Endothelial cell of umbilical vein (primary cell): Measurements from ENCODE around the gene AIMP1. TPM values are rescaled to one million over a fixed set of nuclear protein-coding genes. Genes with fewer than 3 reads are reported as not detected.

ENCODE experiments used
- BruUV-seq: library from RNA; stranded (reverse); fragments of 400-500 nt; replicated peaks from 2 replicates; lab custom pipeline; 2021; lab: Mats Ljungman, UMichigan
- CTCF ChIA-PET: fragments of 300-600, 350-600 bp; sonication (Branson Sonifier 250); formaldehyde crosslinking; loops from one replicate; lab custom pipeline; 2021; ENCODE audit warnings: antibody characterized with exemption, inconsistent platforms; lab: Charles Lee
- POLR2A ChIA-PET: fragments of 300-600, 350-600 bp; sonication (Branson Sonifier 250); formaldehyde crosslinking; loops from one replicate; lab custom pipeline; 2021; ENCODE audit warnings: antibody characterized with exemption, inconsistent platforms; lab: Charles Lee
- DNase-seq: peaks from one replicate; pipeline ENCODE4 v3.0.0-alpha.2; 2011; ENCODE audit warnings: low read depth, low spot score
- FAIRE-seq: peaks from 2 replicates; lab custom pipeline; 2011; peaks lifted over from hg19 to GRCh38; lab: Jason Lieb, UNC
- H2AFZ ChIP-seq: 2 replicates; pipeline ENCODE4 v1.6.0; 2012; ENCODE audit warnings: low read depth, low read length, control low read depth, inconsistent platforms
- H3K27ac ChIP-seq: 2 replicates; pipeline ENCODE4 v1.5.1; 2011; ENCODE audit warnings: low read depth, mild to moderate bottlenecking, control low read depth, low read length, moderate library complexity; ENCODE audit not compliant: insufficient read depth
- H3K27me3 ChIP-seq, 2 experiments: 2 replicates each; pipeline versions ENCODE4 v1.6.0 to v1.6.1; 2011; ENCODE audit warnings: low read length in 2 of 2, mixed read lengths in 1 of 2; ENCODE audit not compliant: control insufficient read depth in 2 of 2, insufficient read depth in 2 of 2
- H3K36me3 ChIP-seq, 2 experiments: 2 replicates in 1 of 2; 3 replicates in 1 of 2; pipeline ENCODE4 v1.5.1; 2011; ENCODE audit warnings: low read length in 2 of 2, mild to moderate bottlenecking in 1 of 2, moderate library complexity in 1 of 2; ENCODE audit not compliant: control insufficient read depth in 2 of 2, insufficient read depth in 2 of 2; ENCODE audit errors: extremely low read depth in 1 of 2
- H3K4me1 ChIP-seq: 3 replicates; pipeline ENCODE4 v1.5.1; 2011; ENCODE audit warnings: mild to moderate bottlenecking, low read length; ENCODE audit not compliant: control insufficient read depth, insufficient read depth; ENCODE audit errors: extremely low read depth
- H3K4me2 ChIP-seq: 2 replicates; pipeline ENCODE4 v1.6.1; 2011; ENCODE audit warnings: low read length, control low read depth, mixed read lengths; ENCODE audit not compliant: insufficient read depth
- H3K4me3 ChIP-seq, 3 experiments: fragments of 200-600 bp in 1 of 3; sonication (generic), shearing (Covaris generic) in 1 of 3; replicated peaks in 1 of 3; 2 replicates each; pipeline ENCODE4 v1.5.1; 2011 to 2016; ENCODE audit warnings: control low read depth in 3 of 3, low read length in 3 of 3, mild to moderate bottlenecking in 2 of 3, inconsistent platforms in 1 of 3, low read depth in 1 of 3, moderate library complexity in 1 of 3; ENCODE audit not compliant: insufficient read depth in 1 of 3
- H3K79me2 ChIP-seq: 2 replicates; pipeline ENCODE4 v1.6.0; 2012; ENCODE audit warnings: low read length, inconsistent platforms; ENCODE audit not compliant: control insufficient read depth, insufficient read depth
- H3K9ac ChIP-seq: replicated peaks from 2 replicates; pipeline ENCODE3; 2011; ENCODE audit warnings: low read length, control low read depth; ENCODE audit not compliant: insufficient read depth; ENCODE audit errors: extremely low read depth
- H3K9me1 ChIP-seq: replicated peaks from 3 replicates; pipeline ENCODE4 v1.6.0; 2011; ENCODE audit warnings: mild to moderate bottlenecking, low read length; ENCODE audit not compliant: control insufficient read depth, insufficient read depth; ENCODE audit errors: extremely low read depth
- H3K9me3 ChIP-seq: replicated peaks from 2 replicates; pipeline ENCODE4 v1.5.1; 2012; ENCODE audit warnings: low read length, inconsistent platforms; ENCODE audit not compliant: control insufficient read depth, insufficient read depth
- H4K20me1 ChIP-seq: replicated peaks from 2 replicates; pipeline ENCODE3; 2011; ENCODE audit warnings: mild to moderate bottlenecking, low read length; ENCODE audit not compliant: control insufficient read depth, insufficient read depth; ENCODE audit errors: extremely low read depth
- EZH2 ChIP-seq: IDR thresholded peaks from 2 replicates; pipeline ENCODE4 v1.6.1; 2012; ENCODE audit warnings: borderline replicate concordance, low read depth, mild to moderate bottlenecking, moderate library complexity, low read length, inconsistent platforms; ENCODE audit not compliant: severe bottlenecking
- FOS ChIP-seq: IDR thresholded peaks from 2 replicates; pipeline ENCODE4 v1.6.1; 2011; ENCODE audit warnings: mild to moderate bottlenecking, low read length, moderate library complexity, borderline replicate concordance; ENCODE audit not compliant: insufficient read depth
- GATA2 ChIP-seq: IDR thresholded peaks from 2 replicates; pipeline ENCODE4 v1.7.0; 2011; ENCODE audit warnings: low read depth, mild to moderate bottlenecking, moderate library complexity, mixed read lengths, low read length; ENCODE audit not compliant: insufficient read length, insufficient read depth
- JUN ChIP-seq: IDR thresholded peaks from 2 replicates; pipeline ENCODE4 v1.6.1; 2011; ENCODE audit warnings: borderline replicate concordance, low read depth; ENCODE audit not compliant: insufficient read length, insufficient read depth
- MYC ChIP-seq: IDR thresholded peaks from one replicate; pipeline ENCODE4 v1.6.1; 2011; ENCODE audit warnings: mild to moderate bottlenecking, low read depth, low read length
- POLR2A ChIP-seq: IDR thresholded peaks from 2 replicates; pipeline ENCODE4 v1.6.1; 2012; ENCODE audit warnings: low read depth, mild to moderate bottlenecking, control low read depth, low read length
- POLR2AphosphoS5 ChIP-seq: IDR thresholded peaks from 2 replicates; pipeline ENCODE4 v1.6.1; 2012; ENCODE audit warnings: low read depth, mild to moderate bottlenecking, control low read depth, low read length, moderate library complexity; ENCODE audit not compliant: insufficient read depth
- dilution Hi-C: fragments of 300-500 bp; cut with MboI; formaldehyde crosslinking; loops from one replicate; pipeline ENCODE4 v1.15.0; 2019; ENCODE audit warnings: low sequenced_read_pairs; ENCODE audit not compliant: extremely low pct_ligation_motif_present
- intact Hi-C: fragments of 100-400 bp; cut with micrococcal nuclease; formaldehyde crosslinking; loops from one replicate; pipeline ENCODE4 v1.10.0; 2022
- polyA plus RNA-seq, 4 experiments: library from polyadenylated mRNA; depleted of rRNA in 3 of 4; stranded (reverse) in 3 of 4; unstranded in 1 of 4; fragments of >200 nt; gene quantifications; 2 replicates each; pipeline versions ENCODE4 v1.2.1 to v1.2.3, GENCODE V29; 2011 to 2012; ENCODE audit warnings: missing spikeins in 1 of 4
- total RNA-seq: library from RNA; stranded (reverse); gene quantifications from 2 replicates; pipeline ENCODE4 v1.2.3, GENCODE V29; 2021
- TF ChIP-seq, protein P1 (sequence below), 2 donors: IDR thresholded peaks; 1 replicate in 1 of 2; 2 replicates in 1 of 2; pipeline ENCODE4 v1.5.1; 2011; ENCODE audit warnings: low read length in 2 of 2, mild to moderate bottlenecking in 2 of 2, moderate library complexity in 2 of 2, control low read depth in 1 of 2, inconsistent platforms in 1 of 2, low read depth in 1 of 2; ENCODE audit not compliant: insufficient read depth in 1 of 2; ENCODE audit errors: extremely low read depth in 1 of 2
- TF ChIP-seq, protein P2 (sequence below): IDR thresholded peaks from 2 replicates; pipeline ENCODE4 v1.6.1; 2011; ENCODE audit not compliant: insufficient read depth, insufficient read length

Gene AIMP1
- total and polyA plus RNA-seq, 2 donors (not counting 3 experiments of a cell fraction or from before 2014, with no cell fraction given), result 6.4 to 42.4 TPM

DNA sequence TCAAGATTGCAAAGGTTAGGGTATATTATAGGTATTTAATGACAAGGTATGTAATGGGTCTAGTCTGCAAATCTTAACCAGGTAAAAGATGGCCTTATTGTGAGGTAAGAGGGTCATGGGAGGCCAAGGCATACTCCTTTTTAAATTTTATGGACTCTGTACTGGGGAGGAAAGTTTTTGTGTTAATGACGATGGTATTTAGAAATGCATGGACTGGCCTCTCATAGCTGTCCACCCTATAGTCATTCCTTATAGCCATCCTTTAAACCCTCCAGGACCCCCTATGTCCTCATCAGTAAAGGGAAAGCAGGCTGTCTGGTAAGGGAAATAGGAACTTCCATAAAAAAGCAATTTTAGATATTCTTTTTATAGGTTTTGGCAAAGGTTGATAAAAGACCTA lies 1.5 kb downstream of the AIMP1 start:
- H3K9ac ChIP-seq, result no peak overlapping the region
- TF ChIP-seq FOS (no peak), GATA2 (no peak), MYC (no peak), POLR2A (no peak), EZH2 (no peak), POLR2AphosphoS5 (no peak), JUN (no peak)
- TF ChIP-seq, protein P1, sequence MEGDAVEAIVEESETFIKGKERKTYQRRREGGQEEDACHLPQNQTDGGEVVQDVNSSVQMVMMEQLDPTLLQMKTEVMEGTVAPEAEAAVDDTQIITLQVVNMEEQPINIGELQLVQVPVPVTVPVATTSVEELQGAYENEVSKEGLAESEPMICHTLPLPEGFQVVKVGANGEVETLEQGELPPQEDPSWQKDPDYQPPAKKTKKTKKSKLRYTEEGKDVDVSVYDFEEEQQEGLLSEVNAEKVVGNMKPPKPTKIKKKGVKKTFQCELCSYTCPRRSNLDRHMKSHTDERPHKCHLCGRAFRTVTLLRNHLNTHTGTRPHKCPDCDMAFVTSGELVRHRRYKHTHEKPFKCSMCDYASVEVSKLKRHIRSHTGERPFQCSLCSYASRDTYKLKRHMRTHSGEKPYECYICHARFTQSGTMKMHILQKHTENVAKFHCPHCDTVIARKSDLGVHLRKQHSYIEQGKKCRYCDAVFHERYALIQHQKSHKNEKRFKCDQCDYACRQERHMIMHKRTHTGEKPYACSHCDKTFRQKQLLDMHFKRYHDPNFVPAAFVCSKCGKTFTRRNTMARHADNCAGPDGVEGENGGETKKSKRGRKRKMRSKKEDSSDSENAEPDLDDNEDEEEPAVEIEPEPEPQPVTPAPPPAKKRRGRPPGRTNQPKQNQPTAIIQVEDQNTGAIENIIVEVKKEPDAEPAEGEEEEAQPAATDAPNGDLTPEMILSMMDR (IDR thresholded peaks at IDR 0.05; ENCODE audit: extremely low read depth in 1 of 2, insufficient read depth in 1 of 2, low read depth in 1 of 2, low read length in 2 of 2), result no peak
- TF ChIP-seq, protein P2, sequence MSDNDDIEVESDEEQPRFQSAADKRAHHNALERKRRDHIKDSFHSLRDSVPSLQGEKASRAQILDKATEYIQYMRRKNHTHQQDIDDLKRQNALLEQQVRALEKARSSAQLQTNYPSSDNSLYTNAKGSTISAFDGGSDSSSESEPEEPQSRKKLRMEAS, result no peak
- no TSS peak for BruUV-seq
- H3K4me1 ChIP-seq, result peaks cover 20% of the 10 kb centered on the region
- H4K20me1 ChIP-seq, result no peaks in the 10 kb centered on the region
- POLR2A ChIA-PET, result no interaction called here
- intact Hi-C loops (loop anchor here (5.0 kb wide), 1 partner anchor 611 kb away; the partner anchor contains the start of genes GSTCD and INTS12), dilution Hi-C loops (no loop called here)
- no peaks in the 10 kb centered on the region for H3K36me3 ChIP-seq
- H3K9me1 ChIP-seq, result no peaks in the 10 kb centered on the region
- H3K27ac ChIP-seq, result no peak overlapping the region
- H3K4me2 ChIP-seq, result peak overlapping the region; percentile 98
- H2AFZ ChIP-seq, result no peak overlapping the region
- no peaks in the 10 kb centered on the region for H3K9me3 ChIP-seq
- DNase-seq (no peak), FAIRE-seq (no peak)
- no peaks in the 10 kb centered on the region for H3K27me3 ChIP-seq
- H3K79me2 ChIP-seq, result peaks cover 56% of the 10 kb centered on the region
- CTCF ChIA-PET, result interaction anchor here (3.1 kb wide), 1 partner anchor 11 kb away, joined by 18 read pairs; no protein-coding TSS in a partner anchor
- no peak overlapping the region for H3K4me3 ChIP-seq
